ENCODE data around the gene TMIE.
A peak's percentile ranks its signal among the peaks of the same experiment; 100 is the strongest.
"Not testable (repeated sequence)": the region's sequence is repeated elsewhere in the genome, so short reads cannot be mapped to it uniquely, and the experiment has no call there.

Gene TMIE

GRCh38 chr3:46690798-46691197, 10.4 kb upstream of the TMIE start:
- no peak for DNase-seq

GRCh38 chr3:46692566-46692990, 8.6 kb upstream of the TMIE start:
- no peak for DNase-seq

DNA sequence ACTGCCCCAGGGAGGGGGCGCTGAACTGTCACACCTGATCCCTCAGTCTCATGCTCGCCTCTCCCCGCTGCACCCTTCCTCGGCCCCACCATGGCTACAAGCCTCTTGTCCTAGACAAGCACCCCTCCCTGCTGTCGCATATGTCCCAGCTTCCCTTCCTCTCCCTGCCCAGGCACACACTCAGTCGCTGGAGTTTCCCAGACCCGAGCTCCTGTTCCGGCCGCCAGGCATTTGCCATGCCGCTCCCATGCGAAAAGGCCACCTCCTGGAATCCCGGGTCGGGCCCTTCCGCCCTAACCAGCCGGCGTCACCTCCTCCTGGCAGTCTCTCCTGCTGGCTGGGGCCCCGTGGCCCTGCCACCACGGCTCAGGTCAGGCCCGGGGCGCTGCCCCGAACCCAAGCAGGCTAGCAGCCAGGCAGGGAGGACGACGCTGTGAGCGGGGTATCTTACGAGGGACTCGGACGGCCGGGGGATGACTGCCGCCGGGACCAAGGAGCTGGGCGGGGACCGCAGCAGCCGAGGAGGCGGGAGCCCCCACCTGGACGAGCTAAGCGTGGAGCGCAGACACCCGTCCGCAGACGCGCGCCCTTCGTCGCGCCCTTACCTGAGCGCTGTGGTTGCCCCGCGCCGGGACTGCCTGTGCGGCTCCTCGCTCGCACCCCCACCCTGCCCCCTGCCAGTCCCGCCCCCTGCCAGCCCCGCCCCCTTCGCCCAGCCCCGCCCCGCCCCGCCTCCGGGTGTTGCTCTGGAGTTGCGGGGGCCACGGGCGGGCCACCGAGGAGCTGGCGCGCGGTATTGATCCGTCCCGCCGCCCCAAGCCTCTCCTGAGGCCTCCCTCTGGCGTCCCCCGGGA, 7.9 kb upstream of the TMIE start, which contains the start of gene ALS2CL:
Gene ALS2CL, minus strand, starts transcription at position 642 of the 854 bp plus-strand sequence. CDS start 4,239 bp downstream, outside the sequence.
- no peak for DNase-seq

GRCh38 chr3:46693892-46694226, 7.3 kb upstream of the TMIE start:
- no peak for DNase-seq

GRCh38 chr3:46694520-46694919, 6.7 kb upstream of the TMIE start:
- no peak for DNase-seq

DNA sequence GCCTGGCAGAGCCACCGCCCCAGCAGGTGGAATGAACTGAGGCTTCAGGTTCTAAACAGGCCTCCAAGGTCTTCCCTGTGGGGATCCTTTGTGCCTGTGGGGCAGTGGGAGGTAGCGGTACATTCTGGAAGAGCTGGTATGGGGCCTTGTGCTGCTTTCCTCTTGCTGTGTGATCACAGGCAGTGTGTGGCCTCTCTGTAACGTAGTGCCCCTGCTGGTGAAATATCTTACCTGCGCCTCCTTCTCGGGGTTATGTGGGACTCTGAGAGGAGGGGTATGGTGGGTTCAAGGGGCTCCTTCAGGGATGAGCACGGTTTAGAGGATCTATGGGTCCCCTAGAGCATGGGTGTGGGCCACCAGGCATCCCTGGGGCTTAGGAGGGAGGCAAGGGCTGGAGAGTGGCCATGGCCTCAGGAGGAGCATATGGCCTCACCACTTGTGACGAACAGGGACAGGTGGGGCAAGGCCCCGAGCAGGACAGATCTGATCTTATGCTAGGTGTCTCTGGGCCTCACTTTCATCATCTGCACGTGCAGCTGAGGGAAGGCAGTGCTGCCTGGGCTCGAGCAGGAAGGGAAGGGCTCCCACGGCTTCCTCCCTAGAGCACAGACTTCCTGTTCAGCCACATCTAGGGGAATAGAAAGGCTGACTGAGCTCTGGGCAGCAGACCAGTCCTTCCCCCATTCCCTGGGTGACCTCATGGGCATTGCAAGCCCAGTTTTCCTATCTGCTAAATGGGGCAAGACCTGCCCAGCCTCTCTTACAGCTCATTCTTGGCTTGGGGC, 5.8 kb upstream of the TMIE start:
- DNase-seq, result peak; percentile 47

GRCh38 chr3:46695962-46696894, 5.0 kb upstream of the TMIE start:
- no peak for DNase-seq

DNA sequence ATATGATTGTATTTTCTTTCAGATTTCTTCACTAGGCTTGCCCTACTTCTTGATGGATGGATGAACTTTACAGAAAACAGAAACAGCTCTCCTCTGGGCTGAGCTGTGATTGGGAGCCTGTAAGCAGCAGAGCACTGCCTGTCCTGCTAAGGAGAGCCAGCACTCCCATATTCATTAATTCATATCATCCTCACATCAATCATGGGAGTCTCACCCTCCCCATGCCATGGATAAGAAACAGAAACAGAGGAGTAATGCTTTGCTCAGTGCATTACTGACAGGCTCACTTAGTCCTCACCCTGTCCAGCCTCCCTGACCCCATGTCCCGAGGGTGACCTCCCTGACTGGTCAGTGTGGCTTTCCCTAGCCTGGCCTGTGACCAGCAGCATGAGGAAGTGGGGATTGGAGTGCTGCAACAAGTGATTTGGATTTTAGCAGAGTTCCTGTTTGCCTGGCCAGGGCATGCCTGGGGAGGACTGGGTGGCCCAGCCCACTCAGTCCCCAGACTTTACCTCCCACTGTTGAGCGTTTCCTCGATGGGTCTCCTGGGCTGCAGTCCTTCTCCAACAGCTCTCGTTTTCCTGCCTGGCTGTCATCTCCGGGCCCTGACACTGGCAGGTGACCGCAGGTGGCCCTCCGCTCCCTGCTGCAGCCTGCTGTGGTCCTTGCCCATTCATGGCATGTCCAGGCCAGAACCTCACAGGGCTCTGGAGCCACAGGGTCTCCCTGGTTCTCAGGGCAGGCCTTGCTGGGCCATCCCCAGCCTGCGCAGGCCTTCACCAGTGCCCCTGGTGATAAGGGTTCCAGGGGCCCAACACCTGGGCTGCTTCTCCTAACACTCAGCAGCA, 1.3 kb upstream of the TMIE start:
- peak; percentile 10 for DNase-seq

DNA sequence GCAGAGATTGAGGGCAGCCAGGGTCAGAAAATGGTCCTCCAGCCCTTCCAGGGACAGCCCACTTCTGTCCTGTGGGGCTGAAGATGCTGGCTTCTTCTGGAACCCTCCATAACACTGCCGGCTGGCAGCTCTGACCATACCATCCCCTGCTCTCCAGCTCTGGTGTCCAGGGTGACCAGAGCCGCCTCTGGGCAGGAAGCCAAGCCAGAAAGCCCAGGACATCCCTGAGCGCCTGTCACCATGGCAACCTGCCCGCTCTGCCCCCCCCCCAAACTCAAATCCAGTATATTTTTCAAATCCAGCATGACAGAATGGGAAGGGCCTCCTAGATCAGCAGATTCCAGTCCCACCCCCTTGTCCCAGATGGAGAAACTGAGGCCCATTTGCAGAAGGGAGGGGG, 420 bp upstream of the TMIE start:
- DNase-seq, result peak; percentile 79

GRCh38 chr3:46702246-46703012, 1.2 kb downstream of the TMIE start:
- DNase-seq, result no peak

GRCh38 chr3:46703013-46703520, 1.9 kb downstream of the TMIE start:
- DNase-seq, result no peak

DNA sequence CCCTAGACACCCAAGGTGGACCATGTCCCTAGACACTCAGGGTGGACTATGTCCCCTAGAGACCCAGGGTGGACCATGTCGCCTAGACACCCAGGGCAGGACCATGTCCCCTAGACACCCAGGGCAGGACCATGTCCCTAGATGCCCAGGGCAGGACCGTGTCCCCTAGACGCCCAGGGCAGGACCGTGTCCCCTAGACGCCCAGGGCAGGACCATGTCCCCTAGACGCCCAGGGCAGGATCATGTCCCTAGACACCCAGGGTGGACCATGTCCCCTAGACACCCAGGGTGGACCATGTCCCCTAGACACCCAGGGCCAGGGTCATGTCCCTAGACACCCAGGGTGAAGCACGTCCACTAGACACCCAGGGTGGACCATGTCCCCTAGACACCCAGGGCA, 3.2 kb downstream of the TMIE start:
- not testable (repeated sequence) for DNase-seq

DNA sequence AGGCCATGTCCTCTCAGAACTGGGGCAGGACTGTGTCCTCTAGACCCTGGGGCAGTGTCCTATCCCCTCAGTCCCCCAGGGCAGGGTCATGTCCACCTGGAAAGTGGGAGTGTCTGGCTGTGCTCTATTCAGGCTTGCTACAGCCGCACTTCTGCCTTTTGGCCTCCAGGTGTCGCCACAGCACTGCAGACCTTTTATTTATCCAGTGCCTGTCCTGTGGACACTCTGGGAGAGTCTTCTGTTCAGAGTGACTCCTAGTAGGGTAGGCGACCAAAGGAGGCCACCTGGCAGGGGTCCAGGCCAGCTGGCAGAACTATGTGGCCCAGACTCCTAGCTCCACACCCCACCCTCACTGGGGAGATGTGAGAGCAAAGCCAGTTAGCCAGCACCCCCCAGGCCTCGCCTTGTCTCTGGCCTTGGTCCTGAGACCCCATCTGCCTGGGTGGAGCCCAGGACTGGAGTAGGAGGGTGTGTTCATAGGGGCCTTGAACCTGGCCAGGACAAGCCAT, 3.9 kb downstream of the TMIE start:
- DNase-seq, result peak; percentile 70

DNA sequence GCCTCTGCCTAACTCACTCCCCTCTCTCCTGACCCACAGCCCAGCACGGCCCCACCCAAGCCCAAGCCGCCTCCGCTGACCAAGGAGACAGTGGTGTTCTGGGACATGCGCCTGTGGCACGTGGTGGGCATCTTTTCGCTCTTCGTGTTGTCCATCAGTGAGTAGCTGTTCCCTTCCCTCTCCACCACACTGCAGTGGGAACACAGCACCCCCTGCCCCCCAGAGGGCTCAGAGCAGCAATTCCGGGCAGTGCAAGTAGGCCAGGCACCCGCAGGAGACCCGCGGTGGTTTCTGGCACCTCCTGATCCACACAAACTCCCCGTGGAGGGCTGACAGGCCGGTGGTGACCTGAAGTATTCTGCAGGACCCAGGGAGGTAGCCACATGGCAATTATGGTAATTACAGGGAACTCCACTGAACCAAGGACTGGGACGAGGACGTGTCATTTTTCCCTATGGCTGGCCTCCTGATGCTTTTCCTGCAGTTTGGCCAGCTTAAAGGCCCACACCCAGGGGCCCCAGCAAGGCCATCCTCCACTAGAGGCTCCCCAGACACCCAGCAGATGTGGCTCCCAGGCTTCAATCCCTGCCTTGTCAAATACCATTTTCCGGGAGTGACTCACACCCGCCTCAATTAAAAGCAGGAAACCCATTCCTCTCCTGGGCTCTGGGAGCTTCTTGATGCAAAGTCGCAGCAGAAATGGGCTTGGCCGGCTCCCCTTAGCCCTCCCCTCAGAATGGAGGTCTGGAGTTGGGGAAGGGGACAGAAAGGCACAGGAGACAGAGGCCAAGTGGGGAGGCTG, 4.8 kb downstream of the TMIE start:
- DNase-seq, result no peak

- no peak for DNase-seq
Observed at GRCh38 chr3:46706771-46707582, 5.8 kb downstream of the TMIE start.

GRCh38 chr3:46707601-46708011, 6.4 kb downstream of the TMIE start:
- no peak for DNase-seq

GRCh38 chr3:46708401-46709156, 7.4 kb downstream of the TMIE start:
- no peak for DNase-seq

DNA sequence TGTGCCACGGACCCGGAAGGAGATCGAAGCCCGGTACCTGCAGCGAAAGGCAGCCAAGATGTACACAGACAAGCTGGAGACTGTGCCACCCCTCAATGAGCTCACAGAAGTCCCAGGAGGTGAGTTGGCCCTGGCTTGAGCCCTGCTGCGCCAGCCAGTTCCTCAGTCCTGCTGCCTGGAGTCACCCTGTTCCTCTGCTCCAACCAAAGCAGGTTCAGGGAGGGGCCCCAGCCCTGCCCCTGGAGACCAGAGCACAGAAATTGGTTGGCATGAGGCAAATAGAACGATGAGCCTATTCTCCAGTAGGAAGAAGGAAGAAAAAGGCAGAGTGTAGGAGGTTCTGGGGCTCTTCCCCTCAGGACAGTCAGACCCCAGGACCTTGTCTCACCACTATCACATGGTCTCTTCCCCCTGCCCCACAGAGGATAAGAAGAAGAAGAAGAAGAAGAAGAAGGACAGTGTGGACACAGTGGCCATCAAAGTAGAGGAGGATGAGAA, 8.0 kb downstream of the TMIE start:
- DNase-seq, result no peak
